Measurements from ENCODE around the gene S100B.
"Not testable (repeated sequence)": the region's sequence is repeated elsewhere in the genome, so short reads cannot be mapped to it uniquely, and the experiment has no call there.

S100B gene

DNA sequence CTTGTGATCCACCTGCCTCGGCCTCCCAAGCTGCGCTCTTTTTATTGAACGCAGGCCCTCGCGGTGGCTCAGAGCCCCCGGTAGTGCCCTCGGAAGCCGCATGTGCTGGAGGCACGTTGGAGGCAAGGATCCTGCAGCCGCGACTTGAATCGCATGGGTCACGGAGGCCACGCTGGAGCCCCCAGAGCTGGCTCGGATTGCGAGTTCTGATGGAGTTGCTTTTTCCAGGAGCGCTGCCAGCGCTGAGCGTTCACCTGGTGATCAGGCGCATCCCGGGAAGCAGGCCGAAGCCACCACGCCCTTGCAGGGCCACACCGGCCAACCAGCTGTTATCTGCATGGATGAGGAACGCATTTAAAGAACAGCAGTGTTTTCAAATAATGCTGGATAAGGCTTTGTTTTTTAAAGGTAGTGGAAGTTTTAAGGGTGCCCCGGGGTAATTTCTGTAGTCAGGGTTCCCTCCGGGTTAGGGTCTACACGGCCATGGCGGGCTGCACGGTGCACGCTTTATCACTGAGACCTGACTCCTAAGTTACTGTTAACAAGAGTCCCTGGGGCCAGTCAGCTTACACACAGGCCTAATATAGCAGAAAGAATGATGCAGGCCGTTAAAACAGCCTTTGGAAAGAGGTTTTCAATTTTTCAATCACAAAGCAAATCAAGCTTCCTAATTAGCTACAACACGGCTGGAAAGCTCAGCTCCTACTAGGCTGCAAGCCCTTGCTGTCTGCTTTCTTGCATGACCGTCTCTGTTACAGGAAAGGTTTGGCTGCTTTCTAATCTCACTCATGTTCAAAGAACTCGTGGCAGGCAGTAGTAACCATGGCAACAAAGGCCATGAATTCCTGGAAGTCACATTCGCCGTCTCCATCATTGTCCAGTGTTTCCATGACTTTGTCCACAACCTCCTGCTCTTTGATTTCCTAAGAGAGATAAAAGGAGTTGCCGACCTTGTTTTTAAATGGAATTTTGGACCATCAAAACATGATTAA, 6.0 kb downstream of the S100B start:
- DNase-seq, result no peak

DNA sequence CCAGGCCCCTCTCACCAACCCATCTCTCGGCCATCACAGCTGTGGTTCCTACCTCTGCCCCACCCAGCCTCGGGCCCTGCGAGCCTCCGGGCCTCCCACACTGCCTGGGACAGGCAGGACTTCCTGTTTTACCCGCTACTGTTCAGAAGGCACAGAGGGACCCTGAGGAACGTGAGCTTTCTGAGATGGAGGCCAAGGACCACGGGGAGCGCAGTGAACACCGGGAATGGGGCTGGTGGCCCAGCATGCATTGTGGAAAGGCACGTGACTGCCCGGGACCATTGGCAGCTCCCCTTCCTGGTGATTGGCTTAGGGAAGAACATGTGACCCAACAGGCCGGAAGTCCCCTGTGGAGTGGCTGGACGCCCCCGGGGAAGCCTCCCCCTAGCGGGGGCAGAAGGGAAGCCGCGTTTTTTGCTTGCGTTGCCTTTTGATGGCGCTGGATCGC, 7.0 kb downstream of the S100B start:
- no peak for DNase-seq

DNA sequence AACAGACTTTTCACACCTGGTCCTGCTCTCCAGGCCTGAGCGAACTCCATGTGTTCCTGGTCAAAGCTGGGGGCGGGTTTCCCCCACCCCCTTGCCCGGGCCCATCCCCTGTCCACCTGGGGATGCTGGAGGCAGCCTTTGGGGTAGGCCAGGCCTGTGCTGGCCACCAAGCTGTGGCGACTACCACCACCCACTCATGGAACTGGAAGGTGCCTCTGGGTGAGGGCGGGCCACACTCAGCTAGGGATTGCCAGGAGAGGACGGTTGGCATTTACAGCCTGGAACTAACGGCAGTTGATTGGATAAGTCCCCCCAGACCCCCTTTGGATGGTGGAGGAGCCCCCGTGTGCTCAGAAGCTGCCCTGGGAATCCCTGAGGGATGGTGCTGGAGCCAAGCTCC, 7.9 kb downstream of the S100B start:
- DNase-seq, result no peak

DNA sequence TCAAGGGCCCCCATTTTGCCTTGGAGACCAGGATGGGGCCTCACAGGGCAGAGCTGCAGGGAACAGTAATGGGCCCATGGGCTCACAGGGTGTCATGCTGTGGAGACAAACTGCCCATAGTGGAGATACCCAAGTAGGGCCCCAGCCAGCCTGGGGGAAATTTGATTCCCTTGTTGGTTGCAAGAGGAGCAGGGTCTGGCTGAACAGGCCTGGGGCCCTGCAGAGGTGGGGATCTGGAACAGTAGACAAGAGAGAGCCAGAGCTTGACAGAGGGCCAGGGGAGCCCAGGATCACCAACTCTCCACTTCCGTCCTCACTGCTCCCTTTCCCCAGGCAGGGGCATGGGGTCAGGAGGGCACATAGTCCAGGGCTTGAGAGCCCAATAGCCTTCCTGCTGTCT, 8.7 kb downstream of the S100B start:
- no peak for DNase-seq

DNA sequence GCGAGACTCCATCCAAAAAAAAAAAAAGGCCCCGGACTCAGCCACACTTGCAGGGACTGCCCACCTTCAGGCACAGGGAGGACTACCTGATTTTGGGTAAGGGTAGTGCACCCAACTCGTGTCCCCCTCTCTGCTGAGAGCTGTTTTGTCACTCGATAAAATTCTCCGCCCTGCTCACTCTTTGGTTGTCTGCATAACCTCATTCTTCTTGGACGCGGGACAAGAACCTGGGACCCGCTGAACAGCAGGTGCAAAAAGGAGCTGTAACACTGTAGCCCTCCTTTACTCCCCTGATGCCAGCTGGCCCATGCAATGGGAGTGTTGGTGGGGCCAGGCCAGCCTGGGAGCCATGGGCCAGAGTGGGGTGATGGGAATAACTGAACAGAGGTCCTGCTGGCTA, 10.6 kb downstream of the S100B start:
- no peak for DNase-seq

DNA sequence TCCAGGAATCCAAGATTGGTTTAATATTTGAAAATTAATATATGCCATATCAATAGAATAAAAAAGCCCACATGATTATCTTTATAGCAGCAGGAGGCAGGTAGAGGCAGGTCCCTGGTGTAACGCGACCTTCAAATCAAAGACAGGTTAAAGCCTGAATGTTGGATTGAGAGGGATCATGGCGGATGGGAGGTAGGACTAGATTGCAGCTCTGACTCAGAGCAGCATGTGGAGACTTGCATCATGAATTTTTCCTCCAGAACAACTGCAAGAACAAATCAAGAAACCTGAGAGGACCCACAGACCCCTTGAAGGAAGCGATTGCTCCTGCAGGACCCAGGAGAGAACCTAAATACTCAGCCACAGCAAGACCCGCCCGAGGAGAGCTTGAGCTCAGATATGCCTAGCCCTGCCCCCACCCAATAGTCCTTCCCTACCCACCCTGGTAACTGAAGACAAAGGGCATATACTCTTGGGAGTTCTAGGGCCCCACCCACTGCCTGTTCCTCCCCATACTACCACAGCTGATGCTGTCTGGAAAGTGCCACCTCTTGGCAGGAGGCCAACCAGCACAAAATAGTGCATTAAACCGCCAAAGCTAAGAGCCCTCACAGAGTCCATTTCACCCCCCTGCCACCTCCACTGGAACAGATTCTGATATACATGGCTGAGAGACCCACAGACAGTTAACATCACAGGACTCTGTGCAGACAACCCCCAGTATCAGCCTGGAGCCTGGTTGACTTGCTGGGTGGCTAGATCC, 19.5 kb downstream of the S100B start:
- DNase-seq, result no peak

DNA sequence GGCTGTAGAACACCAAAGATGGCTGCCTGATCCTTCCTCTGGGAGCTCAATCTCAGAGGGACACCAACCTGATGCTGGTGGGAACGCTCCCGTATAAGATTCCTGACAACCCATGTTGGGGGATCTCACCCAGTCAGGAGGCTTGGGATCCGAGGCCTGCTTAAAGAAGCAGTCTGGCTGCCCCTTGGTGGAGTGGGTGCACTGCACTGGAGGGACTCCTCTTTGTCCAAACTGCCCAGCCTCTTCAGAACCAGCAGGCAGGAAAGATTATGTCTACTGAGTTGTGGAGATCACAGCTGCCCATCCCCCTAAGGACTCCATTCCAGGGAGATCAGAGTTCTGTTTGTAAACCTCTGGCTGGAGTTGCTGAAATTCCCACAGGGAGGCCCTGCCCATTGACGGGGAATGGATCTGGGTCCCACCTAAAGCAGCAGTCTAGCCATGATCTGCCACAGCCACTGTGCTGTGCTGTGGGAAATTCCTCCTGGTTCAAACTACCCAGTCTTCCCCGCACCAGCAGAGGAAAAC, 23.0 kb downstream of the S100B start:
- DNase-seq, result no peak

DNA sequence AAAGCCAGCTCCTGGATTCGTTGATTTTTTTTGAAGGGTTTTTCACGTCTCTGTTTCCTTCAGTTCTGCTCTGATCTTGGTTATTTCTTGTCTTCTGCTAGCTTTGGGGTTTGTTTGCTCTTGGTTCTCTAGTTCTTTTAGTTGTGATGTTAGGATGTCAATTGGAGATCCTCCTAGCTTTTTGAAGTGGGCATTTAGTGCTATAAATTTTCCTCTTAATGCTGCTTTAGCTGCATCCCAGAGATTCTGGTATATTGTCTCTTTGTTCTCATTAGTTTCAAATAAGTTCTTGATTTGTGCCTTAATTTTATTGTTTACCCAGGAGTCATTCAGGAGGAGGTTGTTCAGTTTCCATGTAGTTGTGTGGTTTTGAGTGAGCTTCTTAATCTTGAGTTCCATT, 25.5 kb downstream of the S100B start:
- not testable (repeated sequence) for DNase-seq

DNA sequence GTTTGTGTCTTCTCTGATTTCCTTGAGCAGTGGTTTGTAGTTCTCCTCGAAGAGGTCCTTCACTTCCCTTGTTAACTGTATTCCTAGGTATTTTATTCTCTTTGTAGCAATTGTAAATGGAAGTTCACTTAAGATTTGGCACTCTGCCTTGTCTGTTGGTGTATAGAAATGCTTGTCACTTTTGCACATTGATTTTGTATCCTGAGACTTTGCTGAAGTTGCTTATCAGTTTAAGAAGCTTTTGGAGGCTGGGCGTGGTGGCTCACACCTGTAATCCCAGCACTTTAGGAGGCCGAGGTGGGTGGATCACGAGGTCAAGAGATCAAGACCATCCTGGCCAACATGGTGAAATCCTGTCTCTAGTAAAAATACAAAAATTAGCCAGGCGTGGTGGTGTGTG, 27.1 kb downstream of the S100B start:
- DNase-seq, result not testable (repeated sequence)

DNA sequence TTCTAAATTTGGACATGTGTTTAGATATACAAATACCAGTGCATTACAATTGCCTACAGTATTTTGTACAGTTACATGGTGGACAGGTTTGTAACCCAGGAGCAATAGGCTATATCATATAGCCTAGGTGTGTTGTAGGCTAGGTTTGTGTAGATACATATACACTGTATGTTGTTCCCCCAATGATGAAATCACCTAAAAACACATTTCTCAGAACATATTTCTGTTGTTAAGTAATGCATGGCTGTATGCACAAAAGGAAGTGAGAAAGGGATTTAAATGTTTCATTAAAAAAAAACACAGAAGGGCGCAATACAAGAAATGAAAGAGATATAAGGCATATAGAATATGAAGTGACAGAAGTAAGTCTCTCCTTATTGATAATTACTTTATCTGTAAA, 32.0 kb downstream of the S100B start:
- DNase-seq, result no peak

DNA sequence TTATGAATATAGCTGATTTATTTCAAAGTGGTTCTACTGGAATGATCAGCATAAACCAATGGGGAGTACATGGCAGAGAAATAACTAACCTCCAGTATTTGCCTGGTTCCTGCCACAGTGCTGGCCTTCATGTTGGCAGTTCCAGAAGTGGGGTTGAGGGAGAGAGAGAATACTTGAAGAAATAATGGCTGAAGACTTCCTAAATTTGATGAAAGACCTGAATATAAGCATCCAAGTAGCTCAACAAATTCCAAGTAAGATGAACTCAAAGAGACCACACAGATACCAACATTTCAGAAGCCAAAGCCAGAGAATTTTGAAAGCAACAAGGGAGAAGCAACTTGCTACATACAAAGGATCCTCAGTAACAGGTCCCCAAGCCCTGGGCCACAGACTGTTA, 34.3 kb downstream of the S100B start:
- DNase-seq, result no peak

DNA sequence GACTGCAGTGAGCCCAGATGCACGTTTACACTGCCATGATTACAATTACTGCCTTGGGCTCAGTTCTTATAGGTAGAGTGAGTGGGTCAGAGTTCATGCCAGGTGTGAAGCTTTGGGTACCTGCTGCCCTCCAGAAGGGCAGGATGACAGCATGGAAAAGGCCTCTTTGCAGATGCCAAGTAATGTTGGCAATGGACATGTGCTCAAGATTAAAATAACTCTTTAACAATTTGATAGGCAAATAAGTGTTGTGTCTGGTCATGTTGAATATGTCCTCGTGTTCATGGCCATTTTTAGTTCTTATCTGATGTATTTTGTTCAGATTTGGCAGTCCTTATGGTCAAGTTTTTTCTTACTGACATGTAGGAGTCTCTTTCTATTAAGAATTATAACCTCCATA, 34.8 kb downstream of the S100B start:
- DNase-seq, result no peak

DNA sequence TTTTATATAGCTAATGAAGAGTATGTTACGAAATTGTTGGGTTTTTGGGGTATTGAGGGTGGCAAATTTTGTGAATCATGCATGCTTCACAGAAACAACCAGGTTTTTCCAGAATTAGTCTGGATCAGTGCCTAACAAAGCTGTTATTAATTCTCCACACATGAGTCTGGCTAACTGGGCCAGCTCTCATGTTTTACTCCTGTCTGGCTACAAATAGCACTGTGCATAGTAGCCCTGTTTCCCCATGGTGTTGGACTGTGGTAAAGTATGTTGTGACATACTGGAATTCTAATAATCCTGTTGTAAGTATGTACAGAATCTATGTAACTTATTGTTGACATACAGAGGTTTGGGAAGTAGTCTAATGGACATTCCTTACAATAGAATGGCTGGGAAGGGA, 35.8 kb downstream of the S100B start:
- no peak for DNase-seq

DNA sequence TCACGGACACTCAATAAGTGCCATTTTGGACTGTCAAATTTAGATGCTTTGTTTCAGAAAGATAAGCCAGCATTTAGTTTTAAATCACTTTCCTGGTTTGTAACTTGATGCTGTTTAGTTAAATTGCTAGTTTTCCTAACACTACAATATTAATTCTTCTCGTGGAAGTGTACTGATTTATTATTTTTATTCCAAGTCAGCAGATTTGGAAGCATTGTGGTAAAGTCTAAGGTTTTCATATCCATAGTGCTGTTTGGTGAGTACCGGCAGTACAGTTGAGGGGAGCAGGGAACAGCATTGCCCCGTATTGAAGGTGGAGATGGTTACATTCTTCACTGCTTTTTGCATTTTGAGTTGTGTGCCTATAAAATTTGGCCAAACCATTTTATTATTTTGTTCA, 36.3 kb downstream of the S100B start:
- DNase-seq, result no peak

DNA sequence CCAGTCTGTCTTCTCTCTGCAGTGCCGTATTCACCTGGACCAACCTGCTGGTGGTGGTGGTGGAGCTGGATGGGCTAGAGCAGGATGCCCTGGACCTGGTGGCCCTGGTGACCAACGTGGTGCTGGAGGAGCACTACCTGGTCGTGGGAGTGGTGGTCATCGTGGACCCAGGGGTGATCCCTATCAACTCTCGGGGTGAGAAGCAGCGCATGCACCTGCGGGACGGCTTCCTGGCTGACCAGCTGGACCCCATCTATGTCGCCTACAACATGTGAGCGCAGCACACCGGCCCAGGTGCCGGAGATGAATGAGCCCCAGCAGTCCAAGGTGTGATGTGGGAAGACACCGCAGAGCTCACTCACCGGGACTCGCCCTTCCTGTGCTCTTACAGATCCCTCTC, 37.5 kb downstream of the S100B start:
- DNase-seq, result no peak

DNA sequence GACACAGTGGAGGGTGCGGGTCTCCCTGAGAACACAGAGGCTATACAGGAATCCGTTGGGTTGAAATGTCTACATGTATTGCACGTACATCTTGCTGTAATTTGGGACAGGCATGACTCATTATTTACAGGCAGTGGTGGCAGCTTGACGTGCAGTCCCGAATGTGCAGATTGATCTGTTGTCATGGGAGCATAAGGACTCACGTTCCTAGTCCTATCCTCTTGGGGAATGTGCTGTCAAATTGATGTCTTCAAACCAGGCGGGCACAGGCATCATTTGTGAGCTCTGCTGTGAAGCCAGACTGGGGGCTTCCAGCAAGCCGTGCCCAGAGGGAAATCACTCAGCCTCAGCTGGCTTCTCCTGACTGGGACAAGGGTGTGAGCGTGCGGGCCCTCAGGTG, 40.5 kb downstream of the S100B start:
- DNase-seq, result peak; percentile 85

DNA sequence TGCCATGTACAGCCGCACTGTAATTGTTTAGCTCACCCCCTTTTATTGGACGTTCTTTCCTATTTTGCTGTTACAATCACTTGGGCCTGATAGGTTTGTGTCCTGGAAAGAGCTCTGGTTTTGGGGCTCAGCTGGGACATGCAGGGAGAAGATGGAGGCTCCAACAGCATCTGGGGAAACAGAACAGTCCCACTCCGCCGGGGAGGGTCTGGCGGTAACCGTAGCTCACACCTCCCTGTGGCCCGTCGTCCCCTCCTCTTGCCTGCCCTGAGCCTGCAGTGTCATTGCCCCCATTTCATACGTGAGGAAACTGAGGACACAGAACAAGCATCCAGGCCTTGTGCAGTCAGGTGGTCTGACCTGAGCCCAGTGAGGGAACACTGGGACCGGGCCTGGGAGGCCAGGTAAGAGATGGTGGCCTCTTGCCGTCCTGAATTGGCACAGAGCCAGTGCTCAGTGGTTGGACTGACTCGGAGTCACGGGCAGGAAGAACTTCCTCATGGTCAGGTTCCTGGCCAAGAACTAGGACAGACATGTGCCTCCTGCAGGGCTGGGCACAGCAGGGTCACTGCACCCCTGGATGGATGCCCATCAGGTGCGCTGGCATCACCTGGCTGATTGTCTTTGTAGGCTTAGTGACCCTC, 41.8 kb downstream of the S100B start:
- no peak for DNase-seq

DNA sequence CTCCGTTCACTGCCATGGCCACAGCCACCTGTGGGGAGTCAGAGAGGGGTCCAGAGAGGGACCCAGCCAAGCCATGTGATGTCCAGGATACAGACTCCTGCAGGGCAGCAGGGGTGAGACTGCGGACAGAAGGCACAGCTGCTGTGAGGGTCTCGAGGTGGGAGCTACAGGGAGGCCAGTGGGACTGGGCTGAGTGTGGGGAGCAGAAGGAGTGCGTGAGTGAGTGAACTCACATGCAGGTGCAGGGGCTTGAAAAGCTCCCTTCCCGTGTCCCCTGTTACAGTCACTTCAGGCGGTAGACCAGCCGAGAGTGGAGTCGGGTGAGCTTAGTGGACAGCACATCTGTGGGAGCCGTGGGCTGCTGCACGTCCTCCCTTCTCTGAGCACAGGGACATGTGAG, 42.4 kb downstream of the S100B start:
- no peak for DNase-seq

DNA sequence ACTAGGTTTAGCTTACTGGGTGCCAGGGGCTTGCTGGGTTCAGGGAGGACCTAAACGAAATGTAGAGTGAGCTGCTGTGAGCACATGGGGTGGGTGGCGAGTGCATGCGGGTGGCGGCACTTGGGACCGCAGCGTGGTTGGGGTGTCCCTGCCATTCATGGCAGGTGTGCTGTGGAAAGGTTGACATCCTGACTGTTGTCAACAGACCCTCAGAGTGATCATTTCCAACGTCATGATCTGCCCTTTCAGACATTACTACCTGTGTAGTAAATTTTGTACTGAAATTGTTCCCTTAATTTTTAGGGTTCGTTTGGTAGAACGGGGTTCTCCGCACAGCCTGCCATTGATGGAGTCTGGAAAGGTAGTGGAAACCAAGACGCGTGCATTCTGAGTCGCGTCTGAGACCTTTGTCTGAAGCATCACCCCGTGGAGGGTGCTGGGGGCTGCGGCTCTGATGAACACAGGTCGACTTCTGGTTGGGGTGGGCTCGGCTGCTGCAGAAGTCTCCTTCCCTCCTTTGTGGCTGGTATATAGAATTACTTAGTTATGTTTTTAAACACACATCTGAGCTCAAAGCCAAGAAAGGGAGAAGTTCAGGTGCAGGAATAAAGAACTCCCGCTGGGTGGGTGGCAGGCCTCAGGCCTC, 43.3 kb downstream of the S100B start:
- no peak for DNase-seq

DNA sequence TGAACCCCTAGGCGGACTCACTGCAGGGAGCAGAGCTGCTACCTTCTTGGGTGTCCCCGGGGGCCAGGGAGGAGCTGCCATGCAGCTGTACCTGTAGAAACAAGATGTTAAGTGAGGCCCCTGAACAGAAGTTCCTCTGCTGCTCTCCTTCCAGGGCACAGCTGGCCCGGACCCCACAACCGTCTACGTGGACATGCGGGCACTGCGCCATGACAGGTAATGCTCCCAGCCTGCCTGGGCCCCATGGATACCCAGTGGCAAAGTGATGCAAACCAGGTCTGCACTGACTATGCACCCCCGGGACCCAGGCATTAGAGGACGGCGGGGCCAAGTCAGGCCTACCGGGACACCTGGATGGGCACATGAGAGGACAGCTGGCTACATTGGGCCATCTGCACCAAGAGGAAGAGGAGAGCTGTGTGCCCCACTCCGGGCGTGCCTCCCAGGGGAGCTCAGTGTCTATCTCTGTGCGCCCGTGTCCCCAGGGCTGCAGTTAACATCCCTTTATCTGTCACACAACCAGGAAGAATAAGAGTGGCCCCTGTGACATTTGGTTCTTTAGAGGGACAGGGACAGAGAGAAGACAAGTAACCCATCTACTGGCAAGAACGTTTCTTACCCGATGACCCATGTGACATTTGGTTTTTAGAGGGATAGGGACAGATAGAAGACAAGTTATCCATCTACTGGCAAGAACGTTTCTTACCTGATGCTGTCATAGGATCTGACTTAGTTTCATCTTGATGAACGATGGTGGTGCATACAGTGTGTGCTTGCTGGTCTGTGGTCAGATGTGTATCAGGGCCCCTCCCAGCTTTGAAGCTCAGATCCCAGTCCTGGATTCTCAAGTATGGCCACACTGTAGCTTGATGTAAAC, 44.1 kb downstream of the S100B start:
- DNase-seq, result no peak

DNA sequence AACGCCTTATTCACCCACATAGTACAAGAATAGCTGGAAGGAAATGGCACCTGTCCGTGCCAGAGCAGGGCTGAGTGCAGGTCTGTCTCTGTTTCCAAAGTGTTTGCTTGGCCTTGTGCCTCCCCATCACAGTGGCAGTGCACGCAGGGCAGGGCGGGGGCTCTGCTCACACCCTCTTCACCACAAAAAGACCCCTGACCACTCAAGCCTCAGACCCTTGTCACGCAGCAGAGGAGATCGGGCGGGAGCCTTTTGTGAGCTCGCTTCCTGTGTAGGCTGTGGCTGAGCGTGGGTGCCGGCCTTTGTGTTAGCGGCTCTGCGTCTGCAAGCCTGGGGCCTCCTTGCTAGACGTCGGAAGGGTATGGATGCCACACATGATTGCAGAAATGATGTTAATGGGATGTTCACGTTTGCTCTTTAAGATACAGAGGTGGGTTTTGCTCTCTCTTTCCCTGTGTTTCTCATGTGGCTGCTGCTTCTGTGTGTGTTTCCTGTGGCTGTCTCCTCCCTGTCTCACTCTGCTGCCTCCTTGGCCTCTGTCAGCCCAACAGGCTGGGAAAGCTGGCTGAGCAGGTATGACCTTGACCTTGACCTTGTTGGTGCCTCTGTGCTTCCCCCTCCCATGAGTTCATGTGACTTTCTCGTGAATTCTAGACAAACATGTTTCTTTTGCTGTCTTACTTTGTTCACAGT, 45.4 kb downstream of the S100B start:
- DNase-seq, result no peak

Data from NCI-H1694 (cell line).